ENCODE data around the gene COLEC11.

COLEC11 gene

GRCh38 chr2:3588084-3588483 is 6.8 kb upstream of the COLEC11 start:
- Histone ChIP-seq H3K23ac (ENCODE audit: low read length in 2 of 2) (no peak overlapping the region), H2AK5ac (ENCODE audit: low read length, severe bottlenecking) (no peak overlapping the region), H3K4me2 (ENCODE audit: low read length, poor library complexity, severe bottlenecking) (no peak overlapping the region), H3K79me1 (replicated peaks; ENCODE audit: low read length, poor library complexity, severe bottlenecking) (peaks cover 14% of the 10 kb centered on the region), H4K91ac (ENCODE audit: low read length) (peak overlapping the region; percentile 43), H3K4ac (ENCODE audit: low read depth in 1 of 2, low read length in 2 of 2) (peak overlapping the region; percentile 24 to 26), H2BK12ac (ENCODE audit: low read length in 2 of 2) (peak overlapping the region in 1 of 2 experiments; percentile 86), H4K8ac (ENCODE audit: low read length) (no peak overlapping the region), H2AFZ (ENCODE audit: low read depth, low read length) (no peak overlapping the region), H3K14ac (ENCODE audit: low read length in 2 of 2) (no peak overlapping the region), H3K9ac (ENCODE audit: low read length) (no peak overlapping the region), H3K4me1 (ENCODE audit: control insufficient read depth, insufficient read depth, low read depth, low read length) (peaks cover 14% of the 10 kb centered on the region), H3K4me3 (ENCODE audit: insufficient read depth in 1 of 2, low read depth in 1 of 2, low read length in 2 of 2) (no peak overlapping the region), H3K27me3 (ENCODE audit: control insufficient read depth in 1 of 2, insufficient read depth in 1 of 2, low read length in 2 of 2) (no peaks in the 10 kb centered on the region), H3K9me3 (ENCODE audit: control insufficient read depth, low read length) (no peaks in the 10 kb centered on the region), H3K18ac (ENCODE audit: low read depth in 1 of 2, low read length in 2 of 2) (peak overlapping the region in 1 of 2 experiments; percentile 61), H2BK5ac (ENCODE audit: low read depth, low read length, poor library complexity, severe bottlenecking) (no peak overlapping the region), H2BK15ac (ENCODE audit: low read depth, poor library complexity, severe bottlenecking) (no peak overlapping the region), H3K36me3 (ENCODE audit: control insufficient read depth in 1 of 2, insufficient read depth in 2 of 2, low read depth in 1 of 2, low read length in 2 of 2) (peaks cover 14 to 31% of the 10 kb centered on the region in 2 experiments), H2BK120ac (ENCODE audit: low read depth, low read length) (peak overlapping the region; percentile 85), H3K27ac (ENCODE audit: low read length, poor library complexity, severe bottlenecking) (no peak overlapping the region)
- no peak for DNase-seq
- WGBS = 96% methylated on average over 6 of the region's 7 CpGs

DNA sequence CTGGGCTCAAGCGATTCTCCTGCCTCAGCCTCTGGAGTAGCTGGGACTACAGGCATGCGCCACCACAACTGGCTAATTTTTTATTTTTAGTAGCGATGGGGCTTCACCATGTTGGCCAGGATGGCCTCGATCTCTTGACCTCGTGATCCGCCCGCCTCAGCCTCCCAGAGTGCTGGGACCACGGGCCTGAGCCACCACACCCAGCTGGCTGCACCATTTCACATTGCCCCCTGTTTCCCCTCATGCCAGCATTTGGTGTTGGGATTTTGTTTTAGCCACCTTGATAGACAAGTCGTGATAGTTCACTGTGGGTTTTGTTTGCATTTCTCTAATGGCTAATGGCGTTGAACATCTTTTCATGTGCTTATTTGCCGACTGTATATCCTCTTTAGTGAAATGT is 5.8 kb upstream of the COLEC11 start:
- Histone ChIP-seq H3K27ac (ENCODE audit: low read length, poor library complexity, severe bottlenecking) (no peak overlapping the region), H2BK5ac (ENCODE audit: low read depth, low read length, poor library complexity, severe bottlenecking) (no peak overlapping the region), H3K14ac (ENCODE audit: low read length in 2 of 2) (no peak overlapping the region), H2BK15ac (ENCODE audit: low read depth, poor library complexity, severe bottlenecking) (no peak overlapping the region), H3K36me3 (ENCODE audit: control insufficient read depth in 1 of 2, insufficient read depth in 2 of 2, low read depth in 1 of 2, low read length in 2 of 2) (peaks cover 4 to 32% of the 10 kb centered on the region in 2 experiments), H3K4ac (ENCODE audit: low read depth in 1 of 2, low read length in 2 of 2) (no peak overlapping the region), H3K4me3 (ENCODE audit: insufficient read depth in 1 of 2, low read depth in 1 of 2, low read length in 2 of 2) (no peak overlapping the region), H4K8ac (ENCODE audit: low read length) (no peak overlapping the region), H4K91ac (ENCODE audit: low read length) (peak overlapping the region; percentile 50), H3K9ac (ENCODE audit: low read length) (no peak overlapping the region), H3K9me3 (ENCODE audit: control insufficient read depth, low read length) (no peaks in the 10 kb centered on the region), H2AFZ (ENCODE audit: low read depth, low read length) (no peak overlapping the region), H3K23ac (ENCODE audit: low read length in 2 of 2) (no peak overlapping the region), H3K4me2 (ENCODE audit: low read length, poor library complexity, severe bottlenecking) (no peak overlapping the region), H3K18ac (ENCODE audit: low read depth in 1 of 2, low read length in 2 of 2) (peak overlapping the region in 1 of 2 experiments; percentile 33), H3K4me1 (ENCODE audit: control insufficient read depth, insufficient read depth, low read depth, low read length) (peaks cover 14% of the 10 kb centered on the region), H2AK5ac (ENCODE audit: low read length, severe bottlenecking) (no peak overlapping the region), H3K79me1 (replicated peaks; ENCODE audit: low read length, poor library complexity, severe bottlenecking) (peaks cover 14% of the 10 kb centered on the region), H2BK12ac (ENCODE audit: low read length in 2 of 2) (peak overlapping the region in 1 of 2 experiments; percentile 54), H3K27me3 (ENCODE audit: control insufficient read depth in 1 of 2, insufficient read depth in 1 of 2, low read length in 2 of 2) (no peaks in the 10 kb centered on the region), H2BK120ac (ENCODE audit: low read depth, low read length) (peak overlapping the region; percentile 34)
- WGBS = 96% methylated on average over 11 of the region's 11 CpGs
- no peak for DNase-seq

- no peak for DNase-seq
Measured at GRCh38 chr2:3595404-3595803, 492 bp downstream of the COLEC11 start.

GRCh38 chr2:3595985-3596384 is 1.1 kb downstream of the COLEC11 start:
- no peak overlapping the region for H2BK15ac ChIP-seq (ENCODE audit: low read depth, poor library complexity, severe bottlenecking)
- no peak overlapping the region for H2BK5ac ChIP-seq (ENCODE audit: low read depth, low read length, poor library complexity, severe bottlenecking)
- peak overlapping the region; percentile 8 for H4K8ac ChIP-seq (ENCODE audit: low read length)
- H3K9ac ChIP-seq (ENCODE audit: low read length) = no peak overlapping the region
- H3K27me3 ChIP-seq (ENCODE audit: control insufficient read depth in 1 of 2, insufficient read depth in 1 of 2, low read length in 2 of 2) = no peaks in the 10 kb centered on the region
- peak overlapping the region in 1 of 2 experiments; percentile 43 for H3K23ac ChIP-seq (ENCODE audit: low read length in 2 of 2)
- 90% methylated on average over 6 of the region's 6 CpGs for WGBS
- H3K4ac ChIP-seq (ENCODE audit: low read depth in 1 of 2, low read length in 2 of 2) = peak overlapping the region in 1 of 2 experiments; percentile 79
- H2AFZ ChIP-seq (ENCODE audit: low read depth, low read length) = no peak overlapping the region
- no peak overlapping the region for H2AK5ac ChIP-seq (ENCODE audit: low read length, severe bottlenecking)
- no peak overlapping the region for H3K4me3 ChIP-seq (ENCODE audit: insufficient read depth in 1 of 2, low read depth in 1 of 2, low read length in 2 of 2)
- no peak overlapping the region for H3K27ac ChIP-seq (ENCODE audit: low read length, poor library complexity, severe bottlenecking)
- H2BK120ac ChIP-seq (ENCODE audit: low read depth, low read length) = no peak overlapping the region
- H3K9me3 ChIP-seq (ENCODE audit: control insufficient read depth, low read length) = no peaks in the 10 kb centered on the region
- H3K14ac ChIP-seq (ENCODE audit: low read length in 2 of 2) = peak overlapping the region in 1 of 2 experiments; percentile 96
- peak overlapping the region; percentile 14 to 98 for H2BK12ac ChIP-seq (ENCODE audit: low read length in 2 of 2)
- peak overlapping the region; percentile 74 for H4K91ac ChIP-seq (ENCODE audit: low read length)
- H3K4me1 ChIP-seq (ENCODE audit: control insufficient read depth, insufficient read depth, low read depth, low read length) = peaks cover 2% of the 10 kb centered on the region
- H3K18ac ChIP-seq (ENCODE audit: low read depth in 1 of 2, low read length in 2 of 2) = peak overlapping the region; percentile 14 to 93
- H3K4me2 ChIP-seq (ENCODE audit: low read length, poor library complexity, severe bottlenecking) = no peak overlapping the region
- peaks cover 6% of the 10 kb centered on the region for H3K79me1 ChIP-seq (replicated peaks; ENCODE audit: low read length, poor library complexity, severe bottlenecking)
- DNase-seq = peak; percentile 25
- peaks cover 0 to 16% of the 10 kb centered on the region in 2 experiments for H3K36me3 ChIP-seq (ENCODE audit: control insufficient read depth in 1 of 2, insufficient read depth in 2 of 2, low read depth in 1 of 2, low read length in 2 of 2)

More at GRCh38 chr2:3595404-3595803, 492 bp downstream of the COLEC11 start:
- no peak overlapping the region for H2BK5ac ChIP-seq (ENCODE audit: low read depth, low read length, poor library complexity, severe bottlenecking)
- peak overlapping the region; percentile 69 to 86 for H3K18ac ChIP-seq (ENCODE audit: low read depth in 1 of 2, low read length in 2 of 2)
- H3K27me3 ChIP-seq (ENCODE audit: control insufficient read depth in 1 of 2, insufficient read depth in 1 of 2, low read length in 2 of 2) = no peaks in the 10 kb centered on the region
- peak overlapping the region; percentile 89 for H4K91ac ChIP-seq (ENCODE audit: low read length)
- peak overlapping the region in 1 of 2 experiments; percentile 96 for H3K14ac ChIP-seq (ENCODE audit: low read length in 2 of 2)
- H3K23ac ChIP-seq (ENCODE audit: low read length in 2 of 2) = peak overlapping the region in 1 of 2 experiments; percentile 70
- H3K9ac ChIP-seq (ENCODE audit: low read length) = peak overlapping the region; percentile 73
- H3K4ac ChIP-seq (ENCODE audit: low read depth in 1 of 2, low read length in 2 of 2) = peak overlapping the region; percentile 87 to 88
- peak overlapping the region; percentile 12 for H4K8ac ChIP-seq (ENCODE audit: low read length)
- H3K4me1 ChIP-seq (ENCODE audit: control insufficient read depth, insufficient read depth, low read depth, low read length) = peaks cover 2% of the 10 kb centered on the region
- no peak overlapping the region for H2AFZ ChIP-seq (ENCODE audit: low read depth, low read length)
- no peak overlapping the region for H2BK15ac ChIP-seq (ENCODE audit: low read depth, poor library complexity, severe bottlenecking)
- WGBS = 95% methylated on average over 11 of the region's 11 CpGs
- peak overlapping the region in 1 of 2 experiments; percentile 72 for H3K4me3 ChIP-seq (ENCODE audit: insufficient read depth in 1 of 2, low read depth in 1 of 2, low read length in 2 of 2)
- H3K4me2 ChIP-seq (ENCODE audit: low read length, poor library complexity, severe bottlenecking) = no peak overlapping the region
- peaks cover 6% of the 10 kb centered on the region for H3K79me1 ChIP-seq (replicated peaks; ENCODE audit: low read length, poor library complexity, severe bottlenecking)
- H3K9me3 ChIP-seq (ENCODE audit: control insufficient read depth, low read length) = no peaks in the 10 kb centered on the region
- peak overlapping the region; percentile 14 to 93 for H2BK12ac ChIP-seq (ENCODE audit: low read length in 2 of 2)
- peak overlapping the region; percentile 77 for H2BK120ac ChIP-seq (ENCODE audit: low read depth, low read length)
- peaks cover 0 to 16% of the 10 kb centered on the region in 2 experiments for H3K36me3 ChIP-seq (ENCODE audit: control insufficient read depth in 1 of 2, insufficient read depth in 2 of 2, low read depth in 1 of 2, low read length in 2 of 2)
- H3K27ac ChIP-seq (ENCODE audit: low read length, poor library complexity, severe bottlenecking) = no peak overlapping the region
- H2AK5ac ChIP-seq (ENCODE audit: low read length, severe bottlenecking) = no peak overlapping the region
